Measurements from ENCODE around the gene CATSPER1. TPM values are rescaled to one million over a fixed set of nuclear protein-coding genes. Genes with fewer than 3 reads are reported as not detected.

The CATSPER1 gene
- under 1 TPM in 1 of 2 donors, not detected in 1; 0.26 TPM for total RNA-seq
- long read RNA-seq, result 0 reads

- DNase-seq (no peak), ATAC-seq (no peak)
- intact Hi-C loops (cut with DNase I), result no loop called here
These were observed at the start of gene CATSPER1 for GRCh38 chr11:66026017-66026529. TSS of gene CATSPER1 (minus strand) at chr11:66026479. CDS start at chr11:66026379, 100 bp downstream.

- no peak for ATAC-seq
- no peak for DNase-seq
- intact Hi-C loops (cut with DNase I), result no loop called here
These were observed 49.0 kb upstream of the CATSPER1 start for GRCh38 chr11:66075273-66075672.

- intact Hi-C loops (cut with DNase I), result loop anchor here in 1 of 2 donors (5.0 kb wide), 1 partner anchor 59 kb away; no protein-coding TSS in a partner anchor
- no peak for ATAC-seq
- no peak for DNase-seq
These were observed 47.4 kb upstream of the CATSPER1 start for GRCh38 chr11:66073669-66074068.

- intact Hi-C loops (cut with DNase I), result loop anchor here in 1 of 2 donors (5.0 kb wide), 1 partner anchor 60 kb away; no protein-coding TSS in a partner anchor
- DNase-seq (no peak), ATAC-seq (no peak)
These were observed 46.2 kb upstream of the CATSPER1 start for GRCh38 chr11:66072518-66072917.

GRCh38 chr11:66072081-66072480, 45.8 kb upstream of the CATSPER1 start:
- ATAC-seq (no peak), DNase-seq (no peak)
- intact Hi-C loops (cut with DNase I), result loop anchor here in 1 of 2 donors (5.0 kb wide), 1 partner anchor 60 kb away; no protein-coding TSS in a partner anchor

GRCh38 chr11:66071381-66071801, 45.1 kb upstream of the CATSPER1 start:
- intact Hi-C loops (cut with DNase I), result loop anchor here in 1 of 2 donors (5.0 kb wide), 1 partner anchor 61 kb away; no protein-coding TSS in a partner anchor
- DNase-seq (no peak), ATAC-seq (no peak)

- DNase-seq (peak; percentile 75), ATAC-seq (peak; percentile 15 to 35)
- intact Hi-C loops (cut with DNase I), result loop anchor here in 1 of 2 donors (5.0 kb wide), 1 partner anchor 62 kb away; no protein-coding TSS in a partner anchor
These were observed 44.5 kb upstream of the CATSPER1 start for GRCh38 chr11:66070604-66071380.

GRCh38 chr11:66069715-66070603, 43.7 kb upstream of the CATSPER1 start, which contains the start of gene PACS1:
TSS of gene PACS1 (plus strand) at chr11:66070272. CDS start at chr11:66070487, 215 bp downstream.
- DNase-seq (peak; percentile 90), ATAC-seq (peak; percentile 88 to 90)
- intact Hi-C loops (cut with DNase I), result loop anchor here in 1 of 2 donors (5.0 kb wide), 1 partner anchor 62 kb away; no protein-coding TSS in a partner anchor

- intact Hi-C loops (cut with DNase I), result no loop called here
- ATAC-seq (peak; percentile 29 to 33), DNase-seq (peak; percentile 60)
These were observed 42.8 kb upstream of the CATSPER1 start for GRCh38 chr11:66068923-66069714.

GRCh38 chr11:66068154-66068821, 42.0 kb upstream of the CATSPER1 start:
- DNase-seq (peak; percentile 80), ATAC-seq (peak; percentile 28 to 45)
- intact Hi-C loops (cut with DNase I), result no loop called here

GRCh38 chr11:66067640-66068039, 41.4 kb upstream of the CATSPER1 start:
- no peak for DNase-seq
- intact Hi-C loops (cut with DNase I), result no loop called here
- ATAC-seq, result no peak

GRCh38 chr11:66066751-66067150, 40.5 kb upstream of the CATSPER1 start:
- no peak for ATAC-seq
- intact Hi-C loops (cut with DNase I), result no loop called here
- no peak for DNase-seq

GRCh38 chr11:66064571-66064970, 38.3 kb upstream of the CATSPER1 start:
- DNase-seq, result no peak
- ATAC-seq, result no peak
- intact Hi-C loops (cut with DNase I), result no loop called here

GRCh38 chr11:66063900-66064299, 37.6 kb upstream of the CATSPER1 start:
- ATAC-seq, result no peak

GRCh38 chr11:66062408-66062807, 36.1 kb upstream of the CATSPER1 start:
- intact Hi-C loops (cut with DNase I), result no loop called here
- DNase-seq (no peak), ATAC-seq (no peak)

More at GRCh38 chr11:66063900-66064299, 37.6 kb upstream of the CATSPER1 start:
- no peak for DNase-seq
- intact Hi-C loops (cut with DNase I), result no loop called here

GRCh38 chr11:66061268-66061667, 35.0 kb upstream of the CATSPER1 start:
- intact Hi-C loops (cut with DNase I), result no loop called here
- DNase-seq (no peak), ATAC-seq (no peak)

GRCh38 chr11:66059966-66060680, 33.8 kb upstream of the CATSPER1 start:
- DNase-seq, result no peak
- intact Hi-C loops (cut with DNase I), result no loop called here
- no peak for ATAC-seq

Data from left cardiac atrium (tissue), 4 donors.